GDM1 (cell line): ENCODE results near the gene C5orf63.
"Not testable (repeated sequence)": the region's sequence is repeated elsewhere in the genome, so short reads cannot be mapped to it uniquely, and the experiment has no call there.

Source experiments
- DNase-seq: peaks from one replicate; lab custom pipeline; 2025; lab: John Stamatoyannopoulos, UW

The C5orf63 gene

GRCh38 chr5:127072861-127073846 is at the start of gene C5orf63:
TSS of gene C5orf63 (minus strand) at chr5:127073502. CDS start at chr5:127058995, 14,507 bp downstream.
- DNase-seq = no peak

GRCh38 chr5:127112347-127112864 is 39.1 kb upstream of the C5orf63 start:
- DNase-seq = no peak

DNA sequence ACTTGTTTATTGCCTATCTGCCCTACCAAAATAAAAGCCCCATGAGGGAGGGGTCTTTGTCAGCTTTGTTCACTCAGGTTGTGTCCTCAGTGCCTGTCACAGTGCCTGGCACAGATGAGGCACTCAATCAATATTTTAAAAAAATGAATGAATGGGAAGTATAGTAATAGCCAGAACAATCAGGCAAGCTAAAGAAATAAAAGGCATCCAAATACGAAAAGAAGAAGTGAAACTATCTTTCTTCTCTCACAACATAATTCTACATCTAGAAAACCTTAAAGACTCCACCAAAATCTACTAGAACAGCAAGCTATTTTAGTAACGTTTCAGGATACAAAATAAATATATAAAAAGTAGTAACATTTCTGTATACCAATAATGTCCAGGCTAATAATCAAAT is 37.8 kb upstream of the C5orf63 start:
- DNase-seq = no peak

DNA sequence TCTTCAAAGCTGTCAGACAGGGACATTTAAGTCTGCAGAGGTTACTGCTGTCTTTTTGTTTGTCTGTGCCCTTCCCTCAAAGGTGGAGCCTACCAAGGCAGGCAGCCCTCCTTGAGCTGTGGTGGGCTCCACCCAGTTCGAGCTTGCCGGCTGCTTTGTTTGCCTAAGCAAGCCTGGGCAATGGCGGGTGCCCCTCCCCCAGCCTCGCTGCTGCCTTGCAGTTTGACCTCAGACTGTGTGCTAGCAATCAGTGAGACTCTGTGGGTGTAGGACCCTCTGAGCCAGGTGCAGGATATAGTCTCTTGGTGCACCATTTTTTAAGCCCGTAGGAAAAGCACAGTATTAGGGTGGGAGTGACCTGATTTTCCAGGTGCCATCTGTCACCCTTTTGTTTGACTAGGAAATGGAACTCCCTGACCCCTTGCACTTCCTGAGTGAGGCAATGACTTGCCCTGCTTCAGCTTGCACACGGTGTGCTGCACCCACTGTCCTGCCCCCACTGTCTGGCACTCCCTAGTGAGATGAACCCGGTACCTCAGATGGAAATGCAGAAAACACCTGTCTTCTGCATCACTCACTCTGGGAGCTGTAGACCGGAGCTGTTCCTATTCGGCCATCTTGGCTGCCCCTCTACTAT is 35.4 kb upstream of the C5orf63 start:
- DNase-seq = not testable (repeated sequence)

DNA sequence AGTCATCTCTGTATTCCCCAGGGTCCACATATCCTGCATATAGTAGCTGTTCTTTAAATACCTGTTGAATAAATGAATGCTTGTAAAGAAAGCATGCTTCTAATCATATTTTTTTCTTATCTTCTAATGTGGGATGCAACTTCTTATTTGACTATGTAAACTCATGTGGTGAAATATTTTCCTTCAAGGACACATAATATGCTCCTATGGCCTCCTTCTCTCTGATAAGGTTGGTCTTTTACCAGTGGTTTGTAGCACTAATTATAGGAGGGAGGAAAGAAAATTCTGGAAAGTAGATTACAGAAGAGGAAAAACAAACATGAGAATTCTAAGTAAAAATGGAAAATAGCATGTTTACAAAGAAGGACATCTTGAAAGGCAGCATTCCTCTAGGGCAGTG is 28.6 kb upstream of the C5orf63 start:
- DNase-seq = no peak

DNA sequence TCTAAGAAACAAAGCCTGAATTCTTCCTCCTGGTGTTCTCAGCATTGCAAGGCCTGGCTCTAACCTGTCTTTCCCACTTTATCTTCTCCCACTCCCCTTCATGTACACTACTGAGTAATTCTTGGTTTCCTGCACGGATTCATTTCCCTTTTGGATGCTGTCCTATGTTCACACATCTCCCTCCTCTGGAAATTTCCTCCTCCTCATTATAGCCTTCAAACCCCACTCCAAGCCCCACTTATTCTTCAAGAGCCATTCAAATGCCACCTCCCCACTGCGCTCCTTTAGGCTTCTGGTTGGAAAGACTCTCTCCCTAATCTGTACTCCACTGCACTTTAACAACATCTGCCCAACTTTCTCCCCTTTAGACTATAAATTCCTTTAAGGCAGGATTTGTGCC is 28.2 kb upstream of the C5orf63 start:
- no peak for DNase-seq

DNA sequence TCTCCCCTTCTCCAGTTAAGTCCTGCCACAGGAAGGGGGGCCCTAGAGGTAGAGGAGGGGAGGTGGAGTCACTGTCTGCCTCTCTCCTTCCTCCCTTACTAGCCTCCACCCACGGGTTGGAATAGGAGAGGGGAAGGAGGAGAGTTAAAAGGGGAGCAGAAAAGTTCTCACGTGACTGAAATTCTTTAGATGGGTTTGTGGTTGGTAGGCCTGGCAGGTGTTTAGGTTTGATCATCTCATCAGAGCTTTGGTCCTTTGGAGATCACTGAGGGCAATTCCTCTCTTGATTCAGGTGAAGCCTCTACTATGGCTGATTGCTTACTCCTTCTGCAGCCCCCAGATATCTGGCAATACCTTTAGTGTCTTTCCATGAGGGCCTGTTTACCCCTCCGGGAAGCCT is 24.9 kb upstream of the C5orf63 start:
- DNase-seq = no peak

GRCh38 chr5:127097278-127097677 is 24.0 kb upstream of the C5orf63 start:
- no peak for DNase-seq

DNA sequence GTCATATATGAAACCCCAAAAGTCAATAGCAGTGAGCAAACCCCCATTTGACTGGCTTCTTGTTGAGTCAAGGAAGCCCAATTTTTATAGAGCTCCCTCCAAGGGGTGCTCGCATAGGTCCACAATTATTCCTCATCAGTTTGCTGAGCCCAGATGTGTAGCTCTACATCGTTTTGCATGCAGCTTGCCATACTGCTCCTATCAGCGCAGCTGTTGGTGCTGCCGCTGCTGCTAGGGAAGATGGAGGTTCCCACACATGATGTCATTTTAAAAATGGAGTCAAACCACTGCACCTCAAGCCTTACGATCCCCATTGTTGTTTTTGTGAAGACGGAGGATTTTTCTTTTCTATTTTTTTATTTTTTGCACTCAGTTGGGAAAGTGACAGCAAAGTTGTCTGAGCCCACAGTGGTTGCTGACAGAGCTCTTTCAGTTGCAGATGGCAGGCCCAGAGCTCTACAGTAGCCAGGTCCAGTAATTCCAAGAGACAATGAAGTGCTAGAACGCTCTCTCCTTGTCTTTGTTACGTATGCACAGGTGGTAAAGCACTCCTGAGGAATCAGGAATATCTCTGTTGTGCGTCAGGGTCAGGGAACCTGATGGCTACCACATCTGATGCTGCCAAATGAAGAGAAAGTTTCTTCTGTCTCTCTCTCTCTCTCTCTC is 23.2 kb upstream of the C5orf63 start:
- no peak for DNase-seq

DNA sequence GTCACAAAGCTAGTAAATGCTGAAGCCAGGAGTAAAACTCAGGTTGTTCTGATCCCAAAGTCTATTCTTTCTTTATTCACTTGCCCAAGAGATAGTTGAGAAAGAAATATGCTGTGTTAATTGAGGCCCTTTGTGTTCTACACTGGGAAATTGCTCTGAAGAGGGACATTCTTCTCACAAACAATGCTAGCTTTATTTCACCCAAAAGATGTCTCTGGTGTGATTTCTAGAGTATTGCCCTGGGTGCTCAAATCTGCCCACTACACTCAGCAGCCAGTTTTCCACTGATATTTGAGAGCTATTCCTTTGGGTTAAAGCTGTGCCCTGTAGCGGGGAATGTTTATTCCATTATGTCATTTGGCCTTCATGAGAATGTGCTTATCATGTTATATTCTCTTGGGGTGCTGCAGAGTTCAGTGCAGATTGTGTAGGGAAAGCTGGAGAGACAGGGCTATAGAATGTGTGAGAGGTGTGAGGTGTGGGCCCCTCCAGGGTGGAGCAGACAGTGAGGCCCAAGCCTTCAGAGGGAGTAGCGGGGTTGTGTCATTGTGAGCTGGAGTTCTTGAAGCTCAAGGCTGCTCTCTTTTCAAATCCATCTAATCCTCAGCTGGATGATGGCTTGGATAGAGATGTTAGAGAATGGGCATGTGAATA is 21.0 kb upstream of the C5orf63 start:
- no peak for DNase-seq

GRCh38 chr5:127092690-127093089 is 19.4 kb upstream of the C5orf63 start:
- no peak for DNase-seq

- DNase-seq = no peak
These were observed 15.9 kb upstream of the C5orf63 start for GRCh38 chr5:127089191-127089590.

- no peak for DNase-seq
These were observed 14.9 kb upstream of the C5orf63 start for GRCh38 chr5:127088251-127088650.

DNA sequence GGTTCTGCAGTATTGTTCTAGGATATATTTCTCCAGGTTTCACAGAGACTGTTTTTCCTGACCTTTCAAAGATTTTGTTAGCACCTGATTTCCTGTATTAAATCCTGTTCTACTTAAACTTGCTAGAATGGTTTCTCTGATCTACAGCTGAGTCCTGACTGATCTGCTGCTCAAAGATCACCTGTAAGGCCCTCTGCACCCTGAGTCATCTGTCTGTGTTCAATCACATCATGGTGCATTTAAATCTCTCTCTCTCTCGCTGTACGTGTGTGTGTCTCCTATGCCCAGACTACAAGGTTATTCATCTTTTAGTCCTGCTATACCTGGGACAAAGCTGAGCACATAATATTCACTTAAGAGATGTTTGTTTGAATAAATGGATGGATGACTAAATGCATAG is 13.3 kb upstream of the C5orf63 start:
- no peak for DNase-seq

- DNase-seq = no peak
These were observed 12.5 kb upstream of the C5orf63 start for GRCh38 chr5:127085796-127086195.

DNA sequence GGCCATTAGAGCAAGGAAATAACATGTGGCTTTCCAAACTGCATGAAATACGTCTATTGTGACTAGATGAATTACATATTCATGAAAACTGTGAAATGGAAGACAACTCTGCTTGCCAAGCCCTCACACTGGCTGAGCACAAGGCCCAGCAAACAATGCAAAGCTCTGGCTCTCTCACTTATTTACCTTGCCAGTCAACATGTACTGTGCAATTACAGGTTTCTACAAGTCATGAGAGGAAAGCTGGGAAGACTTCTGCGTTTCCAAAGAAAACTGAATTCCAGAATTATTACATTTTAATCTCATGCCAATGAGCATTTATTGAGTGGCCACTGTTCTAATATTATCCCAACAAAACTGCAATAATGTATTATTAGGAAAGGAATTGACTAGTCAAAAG is 12.1 kb upstream of the C5orf63 start:
- DNase-seq = no peak

DNA sequence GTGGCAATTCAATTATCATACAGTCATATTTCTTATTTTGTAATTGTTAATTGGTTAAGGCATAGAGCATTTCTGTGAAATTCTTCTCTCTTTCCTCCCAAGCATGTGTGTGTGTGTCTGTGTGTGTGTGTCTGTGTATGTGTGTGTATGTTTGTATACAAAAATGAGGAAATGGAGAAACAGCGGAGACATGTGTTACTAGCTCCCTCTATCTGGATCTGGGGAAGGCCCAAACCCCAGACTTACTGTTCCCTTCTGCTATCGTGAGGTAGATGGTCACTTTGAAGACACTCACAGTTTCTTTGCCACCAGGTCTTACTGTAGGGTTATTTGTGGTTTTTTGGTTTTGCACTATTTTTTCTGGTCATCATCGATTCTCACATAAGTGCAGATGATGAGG is 11.4 kb upstream of the C5orf63 start:
- no peak for DNase-seq

GRCh38 chr5:127083711-127084110 is 10.4 kb upstream of the C5orf63 start:
- no peak for DNase-seq

DNA sequence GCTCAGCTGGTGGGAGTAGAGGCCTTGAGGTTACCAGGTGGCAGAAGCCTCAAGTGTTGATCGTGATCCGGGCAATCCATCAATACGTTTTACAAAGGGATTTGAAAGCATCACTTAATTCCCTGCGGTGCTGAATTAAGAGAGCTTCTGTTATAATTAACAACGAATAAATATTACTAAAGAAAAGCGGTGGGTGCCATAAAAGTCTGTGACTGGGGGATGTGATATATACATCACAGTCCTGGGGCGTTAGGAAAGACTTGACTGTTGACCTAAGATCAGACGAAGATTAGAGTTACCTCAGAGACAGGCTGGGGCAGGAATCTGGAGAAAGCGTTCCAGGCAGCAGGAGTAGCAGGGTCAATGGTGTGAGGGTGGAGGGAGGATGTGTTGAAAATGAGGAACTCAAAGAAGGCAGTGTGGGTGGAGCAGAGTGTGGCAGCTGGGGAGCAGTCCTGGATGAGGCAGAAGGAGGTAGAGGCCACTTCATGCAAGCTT is 6.7 kb upstream of the C5orf63 start:
- DNase-seq = no peak

DNA sequence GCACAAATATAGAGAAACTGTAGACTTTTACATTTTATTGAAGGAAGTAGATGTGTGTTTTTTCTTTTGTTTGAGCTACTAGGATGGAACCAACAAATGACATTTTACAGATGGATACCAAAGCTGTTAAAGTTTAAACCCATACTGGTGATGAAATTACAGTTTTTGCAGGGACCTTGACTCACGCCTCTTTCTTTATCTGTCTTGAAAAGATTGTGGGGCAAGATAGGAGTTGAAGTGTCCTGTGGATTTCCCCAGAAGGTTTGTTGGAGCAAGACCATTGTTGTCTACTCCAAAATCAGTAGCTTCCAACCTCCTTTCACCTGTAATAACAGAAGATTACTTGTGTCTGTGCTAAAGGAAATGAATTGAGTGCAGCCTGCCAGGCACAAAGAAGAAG is 4.1 kb upstream of the C5orf63 start:
- no peak for DNase-seq

DNA sequence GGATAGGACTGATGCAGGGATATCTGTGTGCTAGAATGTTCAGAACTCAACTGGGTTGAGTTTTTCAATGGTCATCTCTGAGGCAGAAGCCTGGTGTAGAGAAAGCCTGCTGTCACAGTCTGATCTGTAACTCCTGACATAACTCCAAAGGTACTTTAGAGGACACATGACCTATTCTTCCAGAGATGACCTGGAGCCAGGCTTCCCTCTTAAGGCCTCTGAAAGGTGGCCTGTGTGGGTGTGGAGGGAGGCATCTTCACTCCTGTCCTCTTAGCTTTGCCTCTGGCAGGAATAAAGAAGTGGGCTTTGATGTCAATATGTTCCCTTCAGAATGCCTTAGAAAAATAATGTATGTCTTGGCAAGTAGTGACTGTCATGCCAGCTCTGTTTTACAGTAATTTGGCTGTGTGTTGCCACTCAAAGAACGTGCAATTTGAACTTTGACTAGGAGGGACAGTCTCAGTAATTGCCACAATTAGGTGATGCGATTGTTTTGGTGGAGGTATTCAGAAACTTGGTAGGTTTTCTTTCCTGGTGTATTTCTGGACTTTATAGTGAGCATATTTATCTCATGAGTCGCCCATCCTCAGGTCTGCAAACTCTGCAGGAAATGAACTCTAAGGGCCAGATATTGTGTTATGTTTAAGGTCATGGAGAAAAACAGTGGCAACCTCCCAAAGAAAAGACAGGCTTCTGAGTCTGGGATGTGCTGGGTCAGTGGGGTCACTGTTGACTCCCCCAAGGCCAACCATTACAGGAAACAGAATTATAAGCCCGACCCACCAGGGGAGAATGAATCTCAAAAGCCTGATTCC is 3.2 kb upstream of the C5orf63 start:
- no peak for DNase-seq
